HG03196 (cell line): ENCODE measurements around the gene ZNF267.
"Not testable (repeated sequence)": the region's sequence is repeated elsewhere in the genome, so short reads cannot be mapped to it uniquely, and the experiment has no call there.

Experiments used
- ATAC-seq: cut with Tn5 transposase; IDR thresholded peaks from one replicate; pipeline ENCODE4 v1.9.1; 2021; ENCODE audit not compliant: unreplicated experiment

Gene ZNF267

GRCh38 chr16:31873556-31874365 lies at the start of gene ZNF267:
ZNF267 (plus strand) TSS chr16:31873807; CDS start chr16:31873967, 160 bp downstream.
- peak; percentile 11 for ATAC-seq

GRCh38 chr16:31833047-31833446 lies 40.6 kb upstream of the ZNF267 start:
- ATAC-seq = no peak

DNA sequence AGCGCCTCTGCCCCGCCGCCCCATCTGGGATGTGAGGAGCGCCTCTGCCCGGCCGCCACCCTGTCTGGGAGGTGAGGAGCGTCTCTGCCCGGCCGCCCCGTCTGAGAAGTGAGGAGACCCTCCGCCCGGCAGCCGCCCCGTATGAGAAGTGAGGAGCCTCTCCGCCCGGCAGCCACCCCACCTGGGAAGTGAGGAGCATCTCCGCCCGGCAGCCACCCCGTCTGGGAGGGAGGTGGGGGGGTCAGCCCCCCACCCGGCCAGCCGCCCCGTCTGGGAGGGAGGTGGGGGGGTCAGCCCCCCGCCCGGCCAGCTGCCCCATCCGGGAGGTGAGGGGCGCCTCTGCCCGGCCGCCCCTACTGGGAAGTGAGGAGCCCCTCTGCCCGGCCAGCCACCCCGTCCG lies 37.2 kb upstream of the ZNF267 start:
- ATAC-seq = not testable (repeated sequence)

DNA sequence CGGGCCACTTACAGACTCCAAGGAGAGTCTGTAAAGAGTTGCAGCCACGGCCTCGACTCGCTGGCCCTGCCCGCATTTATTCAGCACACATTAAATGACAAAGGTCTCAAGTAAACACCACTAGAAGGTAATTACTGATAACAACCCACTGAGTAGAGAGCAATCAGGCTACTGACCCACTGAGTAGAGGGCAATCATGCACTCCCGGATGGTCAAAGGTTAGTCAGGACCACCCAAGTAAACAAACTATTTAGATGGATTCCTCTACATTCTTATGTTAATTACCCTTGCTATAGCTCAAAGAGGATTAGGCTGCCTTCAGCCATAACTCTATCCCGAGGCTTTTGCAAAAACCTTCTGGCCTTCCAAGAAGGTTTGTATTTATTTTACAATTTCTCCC lies 30.7 kb upstream of the ZNF267 start:
- ATAC-seq = no peak

GRCh38 chr16:31848572-31848971 lies 25.0 kb upstream of the ZNF267 start:
- ATAC-seq = not testable (repeated sequence)

- no peak for ATAC-seq
Observed at GRCh38 chr16:31853291-31853690, 20.3 kb upstream of the ZNF267 start.

GRCh38 chr16:31860508-31860907 lies 13.1 kb upstream of the ZNF267 start:
- ATAC-seq = no peak

- ATAC-seq = no peak
Observed at GRCh38 chr16:31861455-31861854, 12.2 kb upstream of the ZNF267 start.

DNA sequence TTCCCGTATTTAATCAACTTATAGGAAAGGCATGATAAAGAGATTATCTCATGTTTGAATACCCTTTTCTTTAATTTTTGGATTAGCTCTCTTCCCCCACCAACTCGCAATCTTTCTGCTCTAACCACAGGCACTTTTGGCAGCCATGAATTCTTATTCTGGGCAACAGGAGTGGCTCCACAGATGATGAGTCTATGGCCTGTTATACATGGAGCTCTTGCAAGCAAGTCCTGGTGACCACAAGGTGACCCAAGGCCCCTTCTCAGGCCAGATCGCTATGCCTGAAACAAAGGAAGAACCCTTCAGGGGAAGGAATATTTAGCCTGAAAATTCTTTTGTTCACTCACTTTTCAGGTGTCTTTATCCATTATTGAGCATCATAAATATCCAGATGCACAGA lies 10.8 kb upstream of the ZNF267 start:
- ATAC-seq = no peak

DNA sequence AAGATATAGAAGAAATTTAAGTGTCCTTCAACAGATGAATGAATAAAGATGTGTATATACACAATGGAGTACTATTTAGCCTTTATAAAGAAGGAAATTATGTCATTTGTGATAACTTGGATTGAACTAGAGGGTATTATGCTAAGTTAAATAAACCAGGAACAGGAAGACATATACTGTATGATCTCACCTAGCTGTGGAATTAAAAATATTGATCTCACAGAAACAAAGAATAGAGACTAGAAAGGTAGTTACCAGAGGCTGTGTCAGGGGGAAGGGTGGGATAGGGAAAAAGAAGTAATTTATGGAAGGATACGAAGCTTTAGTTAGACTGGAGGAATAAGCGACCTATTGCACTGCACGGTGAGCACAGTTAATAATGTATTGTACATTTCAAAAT lies 5.4 kb upstream of the ZNF267 start:
- no peak for ATAC-seq

- ATAC-seq = peak; percentile 35
Observed at GRCh38 chr16:31868691-31869167, 4.9 kb upstream of the ZNF267 start.

- ATAC-seq = no peak
Observed at GRCh38 chr16:31869511-31870201, 4.0 kb upstream of the ZNF267 start.

DNA sequence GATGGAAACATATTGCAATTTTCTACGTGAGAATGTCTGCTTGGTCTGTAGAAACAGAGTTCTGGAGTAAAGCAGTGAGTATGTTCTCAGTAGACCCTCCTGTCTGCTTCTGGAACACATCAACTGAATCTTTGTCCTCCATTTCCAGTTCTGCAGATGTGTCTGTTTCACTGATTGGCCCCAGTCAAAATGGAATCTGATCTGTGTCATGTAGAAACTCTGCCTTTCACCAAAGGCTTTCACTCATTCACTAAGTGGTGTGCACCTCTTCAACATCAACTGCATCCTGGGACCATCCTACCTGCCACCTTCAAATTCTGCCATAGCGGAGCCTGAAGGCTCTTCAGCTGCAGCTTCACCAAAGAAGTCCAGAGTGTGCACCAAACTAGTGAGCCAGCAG lies 2.8 kb upstream of the ZNF267 start:
- no peak for ATAC-seq

GRCh38 chr16:31871510-31871909 lies 2.1 kb upstream of the ZNF267 start:
- ATAC-seq = no peak

- no peak for ATAC-seq
Observed at GRCh38 chr16:31872201-31872600, 1.4 kb upstream of the ZNF267 start.

DNA sequence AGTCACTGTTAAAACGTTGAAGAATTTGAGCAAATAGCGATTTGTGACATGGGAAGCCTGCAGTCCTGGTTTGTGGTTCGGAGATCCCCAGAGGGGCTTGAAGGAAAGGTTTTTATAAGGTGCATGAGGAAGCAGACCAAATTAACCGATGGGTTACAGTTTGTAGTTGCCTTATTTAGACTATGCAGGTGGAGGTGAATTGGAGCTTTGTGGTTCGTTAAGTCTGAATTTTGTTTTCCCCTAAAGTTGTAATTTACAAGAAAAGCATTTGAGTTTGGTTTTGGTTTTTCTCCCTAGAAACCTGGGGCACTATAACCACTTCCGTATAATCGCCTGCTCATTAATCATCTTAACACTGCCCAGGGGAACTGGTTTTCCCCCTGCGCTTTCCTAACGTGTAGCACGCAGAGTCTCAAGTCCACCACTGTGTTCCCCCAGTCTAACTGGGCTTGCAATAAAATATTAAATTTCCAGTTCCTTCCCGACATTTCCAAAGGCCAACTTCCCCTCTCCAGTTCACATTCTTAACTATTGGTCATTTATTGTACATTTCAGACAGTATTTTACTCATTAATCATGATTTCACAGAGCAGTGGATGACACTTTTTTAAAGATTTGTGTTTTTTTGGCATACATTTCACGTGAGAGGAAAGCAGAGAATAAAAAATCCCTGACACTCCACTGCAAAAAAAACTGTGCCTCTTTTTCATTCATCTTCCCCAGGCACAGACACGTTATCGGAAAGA lies 932 bp downstream of the ZNF267 start:
- ATAC-seq = peak; percentile 40

DNA sequence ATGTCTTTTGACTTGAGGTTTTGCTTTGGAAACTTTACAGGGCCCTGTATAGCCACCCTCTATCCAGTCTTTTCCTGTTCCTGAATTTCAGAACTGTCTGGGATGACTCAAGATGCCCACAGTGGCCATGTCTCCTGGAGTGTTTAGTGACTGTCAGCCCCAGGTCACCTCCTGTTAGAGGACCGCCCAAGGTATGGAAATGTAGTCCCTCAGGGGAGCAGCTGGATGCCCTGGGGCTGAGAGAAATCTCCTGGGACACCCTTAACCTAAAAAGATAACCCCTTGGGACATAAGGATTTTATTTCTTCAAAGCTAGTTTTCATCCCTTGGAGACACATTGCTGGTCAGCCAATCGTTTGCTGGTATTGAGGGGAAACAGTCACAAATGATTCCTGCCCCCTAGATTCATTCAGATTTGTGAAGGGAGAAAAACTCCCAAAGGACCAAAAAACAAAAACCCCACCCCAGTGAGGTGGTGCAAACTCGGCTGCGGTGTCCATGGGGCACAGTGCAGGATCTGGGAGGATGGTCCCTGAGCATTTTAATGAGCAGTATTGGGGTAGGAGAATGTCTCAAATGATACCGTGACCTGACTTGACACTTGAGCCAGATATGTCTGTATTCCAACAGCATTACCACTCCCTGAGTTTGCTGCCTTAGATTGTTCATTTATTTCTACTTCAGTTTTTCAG lies 1.7 kb downstream of the ZNF267 start:
- no peak for ATAC-seq

GRCh38 chr16:31875928-31876547 lies 2.4 kb downstream of the ZNF267 start:
- no peak for ATAC-seq

DNA sequence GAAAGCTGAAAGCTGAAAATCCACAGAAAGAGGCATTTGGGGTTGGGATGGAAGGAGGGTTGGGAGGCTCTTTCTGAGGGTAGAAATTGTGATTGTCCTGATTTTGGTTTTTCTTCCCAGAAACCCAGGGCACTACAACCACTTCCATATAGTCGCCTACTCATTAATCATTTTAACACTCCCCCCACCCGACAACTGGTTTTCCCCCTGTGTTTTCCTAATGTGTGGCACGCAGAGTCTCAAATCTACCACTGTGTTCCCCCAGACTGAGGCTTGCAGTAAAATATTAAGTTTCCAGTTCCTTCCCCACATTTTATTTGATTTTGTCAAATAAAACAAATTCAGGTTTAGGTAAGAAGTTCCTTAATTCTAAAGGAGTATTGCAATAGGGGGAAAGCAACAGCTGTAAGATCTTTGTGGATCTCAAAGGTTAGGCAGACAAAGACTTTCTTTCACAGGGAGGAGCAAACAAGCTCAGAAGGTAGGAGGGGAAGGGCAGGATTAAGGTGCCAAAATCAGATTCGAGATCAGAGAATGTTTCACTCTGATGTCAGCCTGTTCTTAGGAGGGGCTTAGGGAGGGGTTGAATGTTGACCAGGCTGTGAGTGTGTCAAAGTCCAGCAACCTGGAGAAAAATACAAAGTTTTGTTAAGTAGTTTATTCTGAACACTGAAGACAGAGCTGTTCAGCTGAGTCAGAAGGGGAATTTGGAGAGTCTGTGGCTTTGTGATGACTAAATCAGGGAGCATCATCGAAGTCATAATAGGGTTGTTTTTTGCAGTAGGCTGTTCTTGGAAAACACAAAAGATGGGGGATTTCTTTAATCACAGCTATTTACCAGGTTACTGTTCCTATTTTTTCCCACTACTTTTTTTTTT lies 3.6 kb downstream of the ZNF267 start:
- ATAC-seq = peak; percentile 52
